GM23248 (cell line): ENCODE measurements around the gene FOXP2.
"Not testable (repeated sequence)": the region's sequence is repeated elsewhere in the genome, so short reads cannot be mapped to it uniquely, and the experiment has no call there.

ENCODE experiments used
- EZH2 ChIP-seq: fragments of 200-600 bp; sonication (generic); IDR thresholded peaks from 2 replicates; pipeline ENCODE4 v1.6.1; 2018; ENCODE audit warnings: antibody characterized with exemption, mild to moderate bottlenecking; ENCODE audit not compliant: insufficient read depth, poor library complexity, severe bottlenecking
- EZH2phosphoT487 ChIP-seq: fragments of 200-600 bp; sonication (generic); IDR thresholded peaks from 2 replicates; pipeline ENCODE4 v1.6.1; 2018; ENCODE audit warnings: antibody characterized with exemption, moderate library complexity, mild to moderate bottlenecking, low read depth; ENCODE audit not compliant: insufficient read depth

- not testable (repeated sequence) for TF ChIP-seq EZH2, EZH2phosphoT487
Observed at GRCh38 chr7:114384346-114384745, 30.3 kb upstream of the FOXP2 start.
